Common myeloid progenitor, CD34-positive (primary cell): ENCODE data around the gene CPT1A.

ENCODE experiments used
- CTCF ChIA-PET: fragments of 350-600 bp; sonication (Branson Sonifier 250); formaldehyde crosslinking; loops from one replicate; lab custom pipeline; 2021; ENCODE audit warnings: antibody characterized with exemption; lab: Charles Lee
- POLR2A ChIA-PET: fragments of 350-600 bp; sonication (Branson Sonifier 250); formaldehyde crosslinking; loops from one replicate; lab custom pipeline; 2021; ENCODE audit warnings: antibody characterized with exemption; lab: Charles Lee
- DNase-seq, 3 donors: peaks; one replicate each; pipeline versions ENCODE4 v3.0.0 to v3.0.0-alpha.2; 2013
- H3K27ac ChIP-seq, 2 experiments: 1 replicate in 1 of 2; 2 replicates in 1 of 2; pipeline ENCODE4 v1.7.0; 2013; ENCODE audit warnings: inconsistent platforms in 2 of 2, low read length in 2 of 2, mild to moderate bottlenecking in 2 of 2, low read depth in 1 of 2, moderate library complexity in 1 of 2; ENCODE audit not compliant: severe bottlenecking in 2 of 2, insufficient read depth in 1 of 2, poor library complexity in 1 of 2
- H3K27me3 ChIP-seq, 5 experiments: replicated peaks in 2 of 5; 1 replicate in 3 of 5; 2 replicates in 2 of 5; pipeline versions ENCODE4 v1.6.1 to v1.7.0; 2013; ENCODE audit warnings: low read length in 4 of 5, mild to moderate bottlenecking in 2 of 5, moderate library complexity in 2 of 5, inconsistent platforms in 1 of 5; ENCODE audit not compliant: insufficient read depth in 5 of 5, control insufficient read depth in 4 of 5
- H3K36me3 ChIP-seq, 4 experiments: 1 replicate in 2 of 4; 2 replicates in 2 of 4; pipeline versions ENCODE4 v1.6.1 to v1.7.0; 2013; ENCODE audit warnings: low read length in 3 of 4, control low read depth in 1 of 4, mild to moderate bottlenecking in 1 of 4; ENCODE audit not compliant: control insufficient read depth in 4 of 4, insufficient read depth in 4 of 4
- H3K4me1 ChIP-seq, 4 experiments: 1 replicate in 3 of 4; 2 replicates in 1 of 4; pipeline versions ENCODE4 v1.6.1 to v1.7.1; 2013; ENCODE audit warnings: low read length in 3 of 4, mild to moderate bottlenecking in 3 of 4, control low read depth in 1 of 4, inconsistent platforms in 1 of 4, moderate library complexity in 1 of 4; ENCODE audit not compliant: control insufficient read depth in 4 of 4, insufficient read depth in 4 of 4; ENCODE audit errors: control extremely low read depth in 1 of 4
- H3K4me3 ChIP-seq, 7 experiments: 1 replicate in 4 of 7; 2 replicates in 3 of 7; pipeline versions ENCODE4 v1.5.1 to v1.7.0; 2013; ENCODE audit warnings: mild to moderate bottlenecking in 7 of 7, low read length in 6 of 7, moderate library complexity in 6 of 7, inconsistent platforms in 2 of 7, low read depth in 2 of 7, control low read depth in 1 of 7; ENCODE audit not compliant: insufficient read depth in 4 of 7, control insufficient read depth in 1 of 7; ENCODE audit errors: extremely low read depth in 1 of 7
- H3K9me3 ChIP-seq, 5 experiments: 1 replicate in 4 of 5; 2 replicates in 1 of 5; pipeline versions ENCODE4 v1.6.1 to v1.7.1; 2013; ENCODE audit warnings: low read length in 4 of 5, mild to moderate bottlenecking in 2 of 5, inconsistent platforms in 1 of 5, low read depth in 1 of 5, moderate library complexity in 1 of 5; ENCODE audit not compliant: control insufficient read depth in 4 of 5, insufficient read depth in 2 of 5; ENCODE audit errors: control extremely low read depth in 1 of 5
- WGBS: methylation state at CpG from one replicate; pipeline ENCODE4 v1.1.5; 2013; ENCODE audit not compliant: insufficient coverage; 5-methylcytosine and 5-hydroxymethylcytosine counted together

Gene CPT1A

GRCh38 chr11:68734111-68734510 lies 107.6 kb downstream of the CPT1A start:
- DNase-seq = no peak
- Histone ChIP-seq H3K9me3 (no peaks in the 10 kb centered on the region), H3K4me1 (peaks cover 0 to 19% (median 2%) of the 10 kb centered on the region in 4 experiments), H3K27ac (no peak overlapping the region), H3K4me3 (no peak overlapping the region), H3K36me3 (peaks cover 0 to 43% (median 7%) of the 10 kb centered on the region in 4 experiments), H3K27me3 (no peaks in the 10 kb centered on the region)
- CTCF ChIA-PET = no interaction called here
- POLR2A ChIA-PET = interaction anchor here (0.6 kb wide), 1 partner anchor 8 kb away, joined by 4 read pairs; no protein-coding TSS in a partner anchor
- 91% methylated on average over 6 of the region's 7 CpGs for WGBS

GRCh38 chr11:68727783-68728182 lies 113.9 kb downstream of the CPT1A start:
- Histone ChIP-seq H3K36me3 (peaks cover 0 to 7% (median 0%) of the 10 kb centered on the region in 4 experiments), H3K9me3 (no peaks in the 10 kb centered on the region), H3K27ac (no peak overlapping the region), H3K4me1 (peaks cover 0 to 11% (median 2%) of the 10 kb centered on the region in 4 experiments), H3K27me3 (no peaks in the 10 kb centered on the region), H3K4me3 (no peak overlapping the region)
- DNase-seq = no peak
- 97% methylated on average over 4 of the region's 6 CpGs for WGBS
- POLR2A ChIA-PET = no interaction called here
- CTCF ChIA-PET = interaction anchor here (1.1 kb wide), 1 partner anchor 117 kb away, joined by 3 read pairs; no protein-coding TSS in a partner anchor

GRCh38 chr11:68724293-68724692 lies 117.4 kb downstream of the CPT1A start:
- peak in 2 of 3 donors; percentile 22 to 38 for DNase-seq
- WGBS = 80% methylated on average over 2 of the region's 4 CpGs
- Histone ChIP-seq H3K27ac (no peak overlapping the region), H3K9me3 (peaks cover 0 to 14% (median 4%) of the 10 kb centered on the region in 5 experiments), H3K4me1 (peaks cover 0 to 4% (median 0%) of the 10 kb centered on the region in 4 experiments), H3K36me3 (peaks cover 0 to 11% (median 6%) of the 10 kb centered on the region in 4 experiments), H3K27me3 (no peaks in the 10 kb centered on the region), H3K4me3 (no peak overlapping the region)
- ChIA-PET CTCF (no interaction called here), POLR2A (no interaction called here)

GRCh38 chr11:68722143-68722542 lies 119.6 kb downstream of the CPT1A start:
- ChIA-PET CTCF (no interaction called here), POLR2A (interaction anchor here (0.7 kb wide), 1 partner anchor 323 kb away, joined by 3 read pairs; no protein-coding TSS in a partner anchor)
- H3K27ac ChIP-seq = no peak overlapping the region

GRCh38 chr11:68721075-68721474 lies 120.6 kb downstream of the CPT1A start:
- H3K27me3 ChIP-seq = no peaks in the 10 kb centered on the region
- POLR2A ChIA-PET = no interaction called here

More at GRCh38 chr11:68722143-68722542, 119.6 kb downstream of the CPT1A start:
- Histone ChIP-seq H3K4me1 (peaks cover 0 to 4% (median 0%) of the 10 kb centered on the region in 4 experiments), H3K27me3 (no peaks in the 10 kb centered on the region), H3K4me3 (no peak overlapping the region), H3K36me3 (peaks cover 0 to 17% (median 7%) of the 10 kb centered on the region in 4 experiments), H3K9me3 (peaks cover 0 to 18% (median 4%) of the 10 kb centered on the region in 5 experiments)
- no CpG with 5 or more reads among the region's 1 CpG for WGBS
- DNase-seq = no peak

GRCh38 chr11:68715456-68716122 lies 126.1 kb downstream of the CPT1A start:
- ChIA-PET CTCF (no interaction called here), POLR2A (no interaction called here)

More at GRCh38 chr11:68721075-68721474, 120.6 kb downstream of the CPT1A start:
- Histone ChIP-seq H3K4me3 (no peak overlapping the region), H3K27ac (no peak overlapping the region), H3K9me3 (peaks cover 0 to 18% (median 4%) of the 10 kb centered on the region in 5 experiments), H3K36me3 (peaks cover 0 to 17% (median 7%) of the 10 kb centered on the region in 4 experiments), H3K4me1 (peaks cover 0 to 4% (median 0%) of the 10 kb centered on the region in 4 experiments)
- CTCF ChIA-PET = no interaction called here
- WGBS = 100% methylated on average over 1 of the region's 2 CpGs
- no peak for DNase-seq

More at GRCh38 chr11:68715456-68716122, 126.1 kb downstream of the CPT1A start:
- WGBS = 98% methylated on average over 7 of the region's 11 CpGs
- no peak for DNase-seq
- no peaks in the 10 kb centered on the region for H3K4me1 ChIP-seq
- no peak overlapping the region for H3K27ac ChIP-seq
- no peaks in the 10 kb centered on the region for H3K27me3 ChIP-seq
- no peak overlapping the region for H3K4me3 ChIP-seq
- peaks cover 0 to 21% (median 8%) of the 10 kb centered on the region in 4 experiments for H3K36me3 ChIP-seq
- H3K9me3 ChIP-seq = peaks cover 0 to 16% (median 4%) of the 10 kb centered on the region in 5 experiments
